Nephron (organoid): ENCODE results near the gene TAS2R39.
"Not testable (repeated sequence)": the region's sequence is repeated elsewhere in the genome, so short reads cannot be mapped to it uniquely, and the experiment has no call there.

Experiments used
- H3K27ac Mint-ChIP-seq, 3 experiments: 2 replicates each; pipeline ENCODE4 v1.8.0; 2020; ENCODE audit warnings: mixed read lengths in 3 of 3, mild to moderate bottlenecking in 2 of 3, moderate library complexity in 1 of 3
- H3K27me3 Mint-ChIP-seq: 2 replicates; pipeline ENCODE4 v1.8.0; 2021; ENCODE audit warnings: low read depth, mild to moderate bottlenecking, moderate library complexity, mixed read lengths
- H3K36me3 Mint-ChIP-seq: 2 replicates; pipeline ENCODE4 v1.8.0; 2020; ENCODE audit warnings: low read depth, mixed read lengths
- H3K4me1 Mint-ChIP-seq: 2 replicates; pipeline ENCODE4 v1.8.0; 2020; ENCODE audit warnings: mixed read lengths
- H3K4me3 Mint-ChIP-seq, 3 experiments: 2 replicates each; pipeline ENCODE4 v1.8.0; 2020; ENCODE audit warnings: mild to moderate bottlenecking in 3 of 3, mixed read lengths in 3 of 3, moderate library complexity in 2 of 3
- H3K9me3 Mint-ChIP-seq: 2 replicates; pipeline ENCODE4 v1.8.0; 2020; ENCODE audit warnings: mixed read lengths
- CTCF ChIP-seq, 3 experiments: fragments of 200-600 bp; sonication (generic); IDR thresholded peaks; one replicate each; pipeline ENCODE4 v1.5.0; 2021; ENCODE audit warnings: antibody characterized with exemption in 3 of 3; ENCODE audit not compliant: unreplicated experiment in 3 of 3

TAS2R39 gene

GRCh38 chr7:143172354-143172753 lies 10.9 kb upstream of the TAS2R39 start:
- no peaks in the 10 kb centered on the region for H3K27me3 Mint-ChIP-seq
- H3K4me1 Mint-ChIP-seq, result peaks cover 8% of the 10 kb centered on the region
- H3K4me3 Mint-ChIP-seq, result no peak overlapping the region
- no peaks in the 10 kb centered on the region for H3K36me3 Mint-ChIP-seq
- H3K27ac Mint-ChIP-seq, result no peak overlapping the region
- H3K9me3 Mint-ChIP-seq, result peaks cover 8% of the 10 kb centered on the region
- TF ChIP-seq CTCF (IDR thresholded peaks at IDR 0.05; ENCODE audit: unreplicated experiment in 3 of 3), result no peak

GRCh38 chr7:143176128-143176527 lies 7.1 kb upstream of the TAS2R39 start:
- H3K27me3 Mint-ChIP-seq, result no peaks in the 10 kb centered on the region
- H3K4me1 Mint-ChIP-seq, result peaks cover 8% of the 10 kb centered on the region
- TF ChIP-seq CTCF (IDR thresholded peaks at IDR 0.05; ENCODE audit: unreplicated experiment in 3 of 3), result no peak
- no peak overlapping the region for H3K27ac Mint-ChIP-seq
- no peak overlapping the region for H3K4me3 Mint-ChIP-seq
- H3K9me3 Mint-ChIP-seq, result no peaks in the 10 kb centered on the region
- H3K36me3 Mint-ChIP-seq, result no peaks in the 10 kb centered on the region

- H3K9me3 Mint-ChIP-seq, result peaks cover 3% of the 10 kb centered on the region
- H3K27ac Mint-ChIP-seq, result no peak overlapping the region
- no peaks in the 10 kb centered on the region for H3K4me1 Mint-ChIP-seq
- no peak overlapping the region for H3K4me3 Mint-ChIP-seq
- no peak for TF ChIP-seq CTCF (IDR thresholded peaks at IDR 0.05; ENCODE audit: unreplicated experiment in 3 of 3)
- no peaks in the 10 kb centered on the region for H3K36me3 Mint-ChIP-seq
- no peaks in the 10 kb centered on the region for H3K27me3 Mint-ChIP-seq
Observed at GRCh38 chr7:143177374-143178119, 5.7 kb upstream of the TAS2R39 start.

- H3K9me3 Mint-ChIP-seq, H3K4me1 Mint-ChIP-seq, H3K4me3 Mint-ChIP-seq, H3K27me3 Mint-ChIP-seq, H3K27ac Mint-ChIP-seq, H3K36me3 Mint-ChIP-seq: not testable (repeated sequence)
Observed at GRCh38 chr7:143180771-143181170, 2.4 kb upstream of the TAS2R39 start.

- Mint-ChIP-seq H3K27me3 (no peaks in the 10 kb centered on the region), H3K4me3 (no peak overlapping the region), H3K36me3 (no peaks in the 10 kb centered on the region), H3K9me3 (peaks cover 3% of the 10 kb centered on the region), H3K27ac (no peak overlapping the region), H3K4me1 (no peaks in the 10 kb centered on the region)
- no peak for TF ChIP-seq CTCF (IDR thresholded peaks at IDR 0.05; ENCODE audit: unreplicated experiment in 3 of 3)
Observed at GRCh38 chr7:143181349-143181748, 1.9 kb upstream of the TAS2R39 start.

DNA sequence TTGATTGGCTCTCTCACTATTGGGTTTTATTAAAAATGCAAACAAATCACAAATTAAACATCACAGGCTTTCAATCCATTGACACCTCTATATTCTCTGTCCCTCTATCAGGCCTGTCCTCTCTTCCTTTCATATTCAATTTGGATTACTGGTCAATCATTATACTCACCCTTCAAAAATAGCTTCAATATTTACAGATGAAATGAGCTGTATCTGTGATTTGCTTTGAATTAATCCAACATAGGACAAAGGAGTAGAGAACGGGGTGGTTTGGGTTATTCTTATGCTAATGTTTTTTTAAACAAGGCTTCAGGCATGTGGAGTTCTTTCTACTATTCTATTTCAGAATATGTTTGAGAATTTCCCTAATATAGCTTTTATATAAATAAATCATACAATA lies 2.3 kb downstream of the TAS2R39 start:
- Mint-ChIP-seq H3K4me1 (no peaks in the 10 kb centered on the region), H3K9me3 (peaks cover 3% of the 10 kb centered on the region), H3K27me3 (no peaks in the 10 kb centered on the region), H3K36me3 (no peaks in the 10 kb centered on the region), H3K4me3 (no peak overlapping the region), H3K27ac (no peak overlapping the region)
- TF ChIP-seq CTCF (IDR thresholded peaks at IDR 0.05; ENCODE audit: unreplicated experiment in 3 of 3), result no peak
